Cardiac fibroblast (primary cell): ENCODE measurements around the gene LIMK1.

Experiments
- DNase-seq, 2 donors: peaks; one replicate each; pipeline versions ENCODE4 v3.0.0 to v3.0.0-alpha.2; 2010; ENCODE audit warnings: low read depth in 2 of 2
- H3K4me3 ChIP-seq, 2 donors: replicated peaks in 1 of 2; 1 replicate in 1 of 2; 2 replicates in 1 of 2; pipeline ENCODE4 v1.5.1; 2011; ENCODE audit warnings: low read depth in 2 of 2, low read length in 2 of 2, mild to moderate bottlenecking in 2 of 2, moderate library complexity in 1 of 2
- TF ChIP-seq, protein P1 (sequence below): IDR thresholded peaks from one replicate; pipeline ENCODE4 v1.5.1; 2011; ENCODE audit warnings: low read depth, mild to moderate bottlenecking, low read length, inconsistent platforms

The LIMK1 gene

DNA sequence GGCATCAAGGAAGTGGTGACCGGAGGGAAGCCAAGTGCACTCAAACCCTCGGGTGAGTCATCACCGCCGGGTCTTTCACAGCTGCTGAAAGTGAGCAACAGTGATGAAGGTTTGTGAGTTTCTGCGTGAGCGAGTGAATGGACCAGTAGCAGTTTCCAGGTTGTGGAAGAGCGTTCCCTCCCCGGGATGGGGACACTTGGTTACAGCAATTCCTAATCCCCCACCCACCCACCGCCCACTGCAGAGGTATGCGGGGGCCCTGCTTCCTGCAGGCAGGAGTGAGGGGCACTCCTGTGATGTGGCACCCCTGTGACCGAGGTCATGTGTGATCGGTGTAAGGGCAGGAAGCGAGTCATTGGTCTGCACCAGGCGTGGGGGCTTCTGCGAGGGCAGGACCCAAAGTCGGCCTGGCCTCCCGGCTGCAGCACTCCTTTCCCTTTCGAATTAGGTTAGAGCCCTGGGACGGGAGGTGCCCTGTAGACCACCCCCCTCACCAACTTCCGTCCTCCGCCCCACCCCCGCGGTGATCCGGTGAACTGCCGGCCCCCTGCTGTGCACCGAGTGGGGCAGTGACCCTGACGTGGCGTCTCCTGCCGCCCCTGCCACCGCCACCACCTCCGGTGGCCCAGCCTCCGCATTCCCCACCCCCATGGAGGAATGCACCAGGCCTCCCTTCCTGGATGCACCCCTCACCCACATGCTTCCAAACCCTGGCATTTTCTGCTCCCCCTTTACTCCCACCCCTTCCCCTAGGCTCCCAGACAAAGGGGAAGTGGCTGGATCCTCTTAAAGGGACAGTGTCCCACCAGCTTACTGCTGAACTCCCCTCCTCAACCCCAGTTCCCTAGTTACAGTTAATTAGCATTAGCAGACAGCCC, 10.9 kb downstream of the LIMK1 start:
- TF ChIP-seq, protein P1, sequence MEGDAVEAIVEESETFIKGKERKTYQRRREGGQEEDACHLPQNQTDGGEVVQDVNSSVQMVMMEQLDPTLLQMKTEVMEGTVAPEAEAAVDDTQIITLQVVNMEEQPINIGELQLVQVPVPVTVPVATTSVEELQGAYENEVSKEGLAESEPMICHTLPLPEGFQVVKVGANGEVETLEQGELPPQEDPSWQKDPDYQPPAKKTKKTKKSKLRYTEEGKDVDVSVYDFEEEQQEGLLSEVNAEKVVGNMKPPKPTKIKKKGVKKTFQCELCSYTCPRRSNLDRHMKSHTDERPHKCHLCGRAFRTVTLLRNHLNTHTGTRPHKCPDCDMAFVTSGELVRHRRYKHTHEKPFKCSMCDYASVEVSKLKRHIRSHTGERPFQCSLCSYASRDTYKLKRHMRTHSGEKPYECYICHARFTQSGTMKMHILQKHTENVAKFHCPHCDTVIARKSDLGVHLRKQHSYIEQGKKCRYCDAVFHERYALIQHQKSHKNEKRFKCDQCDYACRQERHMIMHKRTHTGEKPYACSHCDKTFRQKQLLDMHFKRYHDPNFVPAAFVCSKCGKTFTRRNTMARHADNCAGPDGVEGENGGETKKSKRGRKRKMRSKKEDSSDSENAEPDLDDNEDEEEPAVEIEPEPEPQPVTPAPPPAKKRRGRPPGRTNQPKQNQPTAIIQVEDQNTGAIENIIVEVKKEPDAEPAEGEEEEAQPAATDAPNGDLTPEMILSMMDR = no peak
- H3K4me3 ChIP-seq = peak overlapping the region; percentile 39
- DNase-seq = peak; percentile 84 to 92

DNA sequence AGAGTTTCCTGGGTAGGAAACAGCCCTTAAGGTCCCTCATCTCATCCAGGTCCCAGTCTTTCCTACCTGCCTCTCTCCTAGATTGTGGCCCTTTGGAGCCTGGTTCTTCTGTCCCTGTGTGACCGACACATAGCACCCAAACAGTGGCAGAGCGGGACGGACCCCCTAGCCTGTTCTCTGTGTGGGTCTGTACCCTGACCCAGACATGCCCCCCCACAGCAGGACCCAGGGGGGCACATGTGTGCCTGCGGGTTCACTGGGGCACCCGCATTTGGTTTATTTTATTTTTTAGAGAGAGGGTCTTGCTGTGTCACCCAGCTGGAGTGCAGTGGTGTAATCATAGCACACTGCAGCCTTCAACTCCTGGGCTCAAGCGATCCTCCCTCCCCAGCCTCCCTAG, 11.5 kb downstream of the LIMK1 start:
- TF ChIP-seq, protein P1 = no peak
- H3K4me3 ChIP-seq = peak overlapping the region in 1 of 2 donors; percentile 39
- DNase-seq = no peak

DNA sequence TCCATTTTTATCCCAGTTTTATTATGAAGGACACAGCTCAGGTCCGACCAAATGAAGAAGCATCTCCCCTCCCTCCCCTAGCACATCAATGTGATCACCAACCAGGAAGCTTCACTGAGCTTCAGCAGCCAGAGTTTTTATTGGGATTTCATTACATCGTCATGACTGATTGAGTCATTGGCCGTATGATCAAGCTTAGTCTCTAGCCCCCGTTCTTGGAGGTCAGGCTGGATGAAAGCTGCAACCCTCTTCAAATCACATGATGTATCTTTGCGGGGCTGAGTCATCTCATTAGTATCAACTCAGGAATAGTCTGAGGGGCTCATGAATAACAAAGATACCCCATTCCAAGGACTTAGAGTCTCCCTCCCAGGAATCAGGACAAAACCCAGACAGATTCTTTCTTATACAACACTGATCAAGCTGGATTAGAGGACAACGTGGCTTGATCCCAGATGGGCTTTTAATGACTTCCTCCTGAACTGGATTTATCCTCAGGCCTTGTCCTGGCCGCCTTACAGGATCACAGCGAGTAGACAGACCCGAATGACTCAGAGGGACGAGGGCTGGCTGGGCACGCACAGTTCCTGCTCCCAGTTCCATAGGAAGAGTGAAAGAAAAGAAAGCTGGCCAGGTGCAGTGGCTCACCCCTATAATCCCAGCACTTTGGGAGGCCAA, 14.5 kb downstream of the LIMK1 start:
- peak; percentile 67 to 93 for DNase-seq
- TF ChIP-seq, protein P1 = no peak
- no peak overlapping the region for H3K4me3 ChIP-seq

DNA sequence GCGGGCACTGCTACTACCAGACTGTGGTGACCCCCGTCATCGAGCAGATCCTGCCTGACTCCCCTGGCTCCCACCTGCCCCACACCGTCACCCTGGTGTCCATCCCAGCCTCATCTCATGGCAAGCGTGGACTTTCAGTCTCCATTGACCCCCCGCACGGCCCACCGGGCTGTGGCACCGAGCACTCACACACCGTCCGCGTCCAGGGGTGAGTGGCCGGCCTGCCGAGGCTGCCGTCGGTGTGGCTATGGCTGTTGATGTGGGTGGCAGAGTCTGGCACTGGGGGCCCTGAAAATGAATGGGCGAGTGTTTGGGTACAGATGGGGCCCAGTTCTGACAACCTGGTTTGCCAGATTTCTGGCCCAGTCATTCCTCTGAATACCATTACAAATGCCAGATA, 15.4 kb downstream of the LIMK1 start:
- no peak for DNase-seq
- TF ChIP-seq, protein P1 = no peak
- H3K4me3 ChIP-seq = no peak overlapping the region

DNA sequence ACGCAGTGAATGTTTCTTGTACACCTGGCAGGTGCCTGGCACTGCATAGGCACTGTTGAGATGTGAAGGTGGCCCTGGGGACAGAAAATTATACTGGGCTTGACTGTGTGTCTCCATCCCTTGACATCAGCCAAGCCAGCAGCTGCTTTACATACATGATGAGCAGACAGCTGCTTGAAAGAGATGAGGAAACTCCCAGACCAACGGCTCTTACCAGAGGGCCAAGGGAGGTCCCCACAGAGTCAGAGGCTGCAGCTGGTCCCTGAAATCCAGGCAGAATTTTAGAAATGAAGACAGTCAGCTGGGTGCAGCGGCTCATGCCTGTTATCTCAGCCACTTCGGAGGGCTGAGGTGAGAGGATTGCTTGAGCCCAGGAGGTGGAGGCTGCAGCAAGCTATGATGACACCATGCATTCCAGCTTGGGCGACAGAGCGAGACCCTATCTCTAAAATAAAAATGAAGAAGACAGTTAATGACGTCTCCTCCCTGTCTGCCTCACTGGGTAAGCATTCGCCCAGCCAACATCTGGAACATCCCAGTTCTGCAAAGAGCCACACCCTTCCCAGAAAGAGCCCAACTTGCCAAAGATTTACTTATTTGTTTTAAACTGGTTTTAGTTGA, 17.6 kb downstream of the LIMK1 start:
- no peak for DNase-seq
- TF ChIP-seq, protein P1 = no peak
- no peak overlapping the region for H3K4me3 ChIP-seq

DNA sequence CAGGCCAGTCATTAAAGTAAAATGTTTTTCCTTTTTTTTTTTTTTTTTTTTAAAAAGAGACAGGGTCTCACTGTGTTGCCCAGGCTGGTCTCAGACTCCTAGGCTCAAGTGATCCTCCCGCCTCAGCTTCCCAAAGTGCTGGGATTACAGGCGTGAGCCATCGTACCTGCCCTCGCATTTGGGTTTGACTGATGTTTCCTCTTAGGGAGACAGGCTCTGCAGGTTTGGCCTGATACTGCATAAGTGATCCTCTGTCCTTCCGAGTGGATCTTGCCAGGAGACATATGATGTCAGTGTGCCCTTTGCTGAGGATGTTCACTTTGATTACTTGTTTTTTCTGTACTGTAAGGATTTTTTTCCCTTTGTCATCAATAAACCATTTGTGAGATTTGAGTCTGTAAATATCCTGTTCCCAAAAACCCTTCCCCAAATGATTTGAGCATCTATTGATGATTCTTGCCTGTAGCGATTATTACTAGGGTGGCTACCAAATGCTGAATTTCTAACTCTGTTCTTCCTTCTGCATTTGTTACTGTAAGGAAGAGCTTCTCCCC, 19.7 kb downstream of the LIMK1 start:
- TF ChIP-seq, protein P1 = no peak
- H3K4me3 ChIP-seq = no peak overlapping the region
- no peak for DNase-seq
